Measurements from ENCODE around the gene PKP1.

The PKP1 gene

GRCh38 chr1:201376107-201376463 lies 92.8 kb downstream of the PKP1 start:
- H3K27me3 ChIP-seq (ENCODE audit: control insufficient read depth, insufficient read depth, low read length, poor library complexity, severe bottlenecking): no peaks in the 10 kb centered on the region
- H3K4me1 ChIP-seq (ENCODE audit: control insufficient read depth, insufficient read depth, low read length): peaks cover 56% of the 10 kb centered on the region
- no peaks in the 10 kb centered on the region for H3K36me3 ChIP-seq (ENCODE audit: control insufficient read depth, insufficient read depth, low read length)
- WGBS, 2 experiments: 18 to 20% methylated on average over 4 of the region's 4 CpGs
- H3K4me3 ChIP-seq (ENCODE audit: insufficient read depth, low read depth, low read length): no peak overlapping the region
- H3K27ac ChIP-seq (ENCODE audit: insufficient read depth, low read depth, low read length, poor library complexity, severe bottlenecking): peak overlapping the region; percentile 95
- H3K9me3 ChIP-seq (ENCODE audit: control insufficient read depth, low read length): no peaks in the 10 kb centered on the region

GRCh38 chr1:201376464-201377374 lies 93.4 kb downstream of the PKP1 start:
- Histone ChIP-seq H3K4me3 (ENCODE audit: insufficient read depth, low read depth, low read length) (peak overlapping the region; percentile 0), H3K36me3 (ENCODE audit: control insufficient read depth, insufficient read depth, low read length) (no peaks in the 10 kb centered on the region), H3K4me1 (ENCODE audit: control insufficient read depth, insufficient read depth, low read length) (peaks cover 56% of the 10 kb centered on the region), H3K27me3 (ENCODE audit: control insufficient read depth, insufficient read depth, low read length, poor library complexity, severe bottlenecking) (no peaks in the 10 kb centered on the region), H3K27ac (ENCODE audit: insufficient read depth, low read depth, low read length, poor library complexity, severe bottlenecking) (peak overlapping the region; percentile 95), H3K9me3 (ENCODE audit: control insufficient read depth, low read length) (no peaks in the 10 kb centered on the region)
- 9 to 11% methylated on average over 11 of the region's 11 CpGs for WGBS, 2 experiments

- Histone ChIP-seq H3K27me3 (ENCODE audit: control insufficient read depth, insufficient read depth, low read length, poor library complexity, severe bottlenecking) (no peaks in the 10 kb centered on the region), H3K4me1 (ENCODE audit: control insufficient read depth, insufficient read depth, low read length) (peaks cover 51% of the 10 kb centered on the region), H3K27ac (ENCODE audit: insufficient read depth, low read depth, low read length, poor library complexity, severe bottlenecking) (peak within 1 kb of the TSS; percentile 95), H3K9me3 (ENCODE audit: control insufficient read depth, low read length) (no peaks in the 10 kb centered on the region), H3K36me3 (ENCODE audit: control insufficient read depth, insufficient read depth, low read length) (no peaks in the 10 kb centered on the region), H3K4me3 (ENCODE audit: insufficient read depth, low read depth, low read length) (peak within 1 kb of the TSS; percentile 0)
- WGBS, 2 experiments: 75 to 79% methylated on average over 9 of the region's 9 CpGs
These were observed 94.3 kb downstream of the PKP1 start, which contains the start of gene TNNT2 for GRCh38 chr1:201377611-201378092. Gene TNNT2 (minus strand): TSS chr1:201377680. CDS start chr1:201373254, 4,426 bp downstream.

GRCh38 chr1:201378804-201379203 lies 95.5 kb downstream of the PKP1 start:
- H3K27ac ChIP-seq (ENCODE audit: insufficient read depth, low read depth, low read length, poor library complexity, severe bottlenecking): no peak overlapping the region

GRCh38 chr1:201379733-201380242 lies 96.5 kb downstream of the PKP1 start:
- H3K27me3 ChIP-seq (ENCODE audit: control insufficient read depth, insufficient read depth, low read length, poor library complexity, severe bottlenecking): no peaks in the 10 kb centered on the region
- WGBS, 2 experiments: 90 to 91% methylated on average over 9 of the region's 9 CpGs
- peaks cover 37% of the 10 kb centered on the region for H3K4me1 ChIP-seq (ENCODE audit: control insufficient read depth, insufficient read depth, low read length)
- H3K36me3 ChIP-seq (ENCODE audit: control insufficient read depth, insufficient read depth, low read length): no peaks in the 10 kb centered on the region
- H3K9me3 ChIP-seq (ENCODE audit: control insufficient read depth, low read length): no peaks in the 10 kb centered on the region
- H3K27ac ChIP-seq (ENCODE audit: insufficient read depth, low read depth, low read length, poor library complexity, severe bottlenecking): no peak overlapping the region
- no peak overlapping the region for H3K4me3 ChIP-seq (ENCODE audit: insufficient read depth, low read depth, low read length)

More at GRCh38 chr1:201378804-201379203, 95.5 kb downstream of the PKP1 start:
- Histone ChIP-seq H3K4me3 (ENCODE audit: insufficient read depth, low read depth, low read length) (no peak overlapping the region), H3K4me1 (ENCODE audit: control insufficient read depth, insufficient read depth, low read length) (peaks cover 41% of the 10 kb centered on the region), H3K9me3 (ENCODE audit: control insufficient read depth, low read length) (no peaks in the 10 kb centered on the region), H3K27me3 (ENCODE audit: control insufficient read depth, insufficient read depth, low read length, poor library complexity, severe bottlenecking) (no peaks in the 10 kb centered on the region), H3K36me3 (ENCODE audit: control insufficient read depth, insufficient read depth, low read length) (no peaks in the 10 kb centered on the region)
- 94 to 96% methylated on average over 6 of the region's 6 CpGs for WGBS, 2 experiments

GRCh38 chr1:201381130-201381529 lies 97.8 kb downstream of the PKP1 start:
- H3K9me3 ChIP-seq (ENCODE audit: control insufficient read depth, low read length): no peaks in the 10 kb centered on the region
- 93 to 95% methylated on average over 7 of the region's 7 CpGs for WGBS, 2 experiments
- no peaks in the 10 kb centered on the region for H3K36me3 ChIP-seq (ENCODE audit: control insufficient read depth, insufficient read depth, low read length)
- H3K27ac ChIP-seq (ENCODE audit: insufficient read depth, low read depth, low read length, poor library complexity, severe bottlenecking): no peak overlapping the region
- no peaks in the 10 kb centered on the region for H3K27me3 ChIP-seq (ENCODE audit: control insufficient read depth, insufficient read depth, low read length, poor library complexity, severe bottlenecking)
- H3K4me3 ChIP-seq (ENCODE audit: insufficient read depth, low read depth, low read length): no peak overlapping the region
- H3K4me1 ChIP-seq (ENCODE audit: control insufficient read depth, insufficient read depth, low read length): peaks cover 24% of the 10 kb centered on the region
